Endothelial cell of umbilical vein (primary cell): ENCODE measurements around the gene C16orf74. TPM values are rescaled to one million over a fixed set of nuclear protein-coding genes. Genes with fewer than 3 reads are reported as not detected.

Experiments
- BruUV-seq: library from RNA; stranded (reverse); fragments of 400-500 nt; replicated peaks from 2 replicates; lab custom pipeline; 2021; lab: Mats Ljungman, UMichigan
- CTCF ChIA-PET: fragments of 300-600, 350-600 bp; sonication (Branson Sonifier 250); formaldehyde crosslinking; loops from one replicate; lab custom pipeline; 2021; ENCODE audit warnings: antibody characterized with exemption, inconsistent platforms; lab: Charles Lee
- POLR2A ChIA-PET: fragments of 300-600, 350-600 bp; sonication (Branson Sonifier 250); formaldehyde crosslinking; loops from one replicate; lab custom pipeline; 2021; ENCODE audit warnings: antibody characterized with exemption, inconsistent platforms; lab: Charles Lee
- DNase-seq: peaks from one replicate; pipeline ENCODE4 v3.0.0-alpha.2; 2011; ENCODE audit warnings: low read depth, low spot score
- FAIRE-seq: peaks from 2 replicates; lab custom pipeline; 2011; peaks lifted over from hg19 to GRCh38; lab: Jason Lieb, UNC
- H2AFZ ChIP-seq: 2 replicates; pipeline ENCODE4 v1.6.0; 2012; ENCODE audit warnings: low read depth, low read length, control low read depth, inconsistent platforms
- H3K27ac ChIP-seq: 2 replicates; pipeline ENCODE4 v1.5.1; 2011; ENCODE audit warnings: low read depth, mild to moderate bottlenecking, control low read depth, low read length, moderate library complexity; ENCODE audit not compliant: insufficient read depth
- H3K27me3 ChIP-seq, 2 experiments: 2 replicates each; pipeline versions ENCODE4 v1.6.0 to v1.6.1; 2011; ENCODE audit warnings: low read length in 2 of 2, mixed read lengths in 1 of 2; ENCODE audit not compliant: control insufficient read depth in 2 of 2, insufficient read depth in 2 of 2
- H3K36me3 ChIP-seq, 2 experiments: 2 replicates in 1 of 2; 3 replicates in 1 of 2; pipeline ENCODE4 v1.5.1; 2011; ENCODE audit warnings: low read length in 2 of 2, mild to moderate bottlenecking in 1 of 2, moderate library complexity in 1 of 2; ENCODE audit not compliant: control insufficient read depth in 2 of 2, insufficient read depth in 2 of 2; ENCODE audit errors: extremely low read depth in 1 of 2
- H3K4me1 ChIP-seq: 3 replicates; pipeline ENCODE4 v1.5.1; 2011; ENCODE audit warnings: mild to moderate bottlenecking, low read length; ENCODE audit not compliant: control insufficient read depth, insufficient read depth; ENCODE audit errors: extremely low read depth
- H3K4me2 ChIP-seq: 2 replicates; pipeline ENCODE4 v1.6.1; 2011; ENCODE audit warnings: low read length, control low read depth, mixed read lengths; ENCODE audit not compliant: insufficient read depth
- H3K4me3 ChIP-seq, 3 experiments: fragments of 200-600 bp in 1 of 3; sonication (generic), shearing (Covaris generic) in 1 of 3; replicated peaks in 1 of 3; 2 replicates each; pipeline ENCODE4 v1.5.1; 2011 to 2016; ENCODE audit warnings: control low read depth in 3 of 3, low read length in 3 of 3, mild to moderate bottlenecking in 2 of 3, inconsistent platforms in 1 of 3, low read depth in 1 of 3, moderate library complexity in 1 of 3; ENCODE audit not compliant: insufficient read depth in 1 of 3
- H3K79me2 ChIP-seq: 2 replicates; pipeline ENCODE4 v1.6.0; 2012; ENCODE audit warnings: low read length, inconsistent platforms; ENCODE audit not compliant: control insufficient read depth, insufficient read depth
- H3K9ac ChIP-seq: replicated peaks from 2 replicates; pipeline ENCODE3; 2011; ENCODE audit warnings: low read length, control low read depth; ENCODE audit not compliant: insufficient read depth; ENCODE audit errors: extremely low read depth
- H3K9me1 ChIP-seq: replicated peaks from 3 replicates; pipeline ENCODE4 v1.6.0; 2011; ENCODE audit warnings: mild to moderate bottlenecking, low read length; ENCODE audit not compliant: control insufficient read depth, insufficient read depth; ENCODE audit errors: extremely low read depth
- H3K9me3 ChIP-seq: replicated peaks from 2 replicates; pipeline ENCODE4 v1.5.1; 2012; ENCODE audit warnings: low read length, inconsistent platforms; ENCODE audit not compliant: control insufficient read depth, insufficient read depth
- H4K20me1 ChIP-seq: replicated peaks from 2 replicates; pipeline ENCODE3; 2011; ENCODE audit warnings: mild to moderate bottlenecking, low read length; ENCODE audit not compliant: control insufficient read depth, insufficient read depth; ENCODE audit errors: extremely low read depth
- EZH2 ChIP-seq: IDR thresholded peaks from 2 replicates; pipeline ENCODE4 v1.6.1; 2012; ENCODE audit warnings: borderline replicate concordance, low read depth, mild to moderate bottlenecking, moderate library complexity, low read length, inconsistent platforms; ENCODE audit not compliant: severe bottlenecking
- FOS ChIP-seq: IDR thresholded peaks from 2 replicates; pipeline ENCODE4 v1.6.1; 2011; ENCODE audit warnings: mild to moderate bottlenecking, low read length, moderate library complexity, borderline replicate concordance; ENCODE audit not compliant: insufficient read depth
- GATA2 ChIP-seq: IDR thresholded peaks from 2 replicates; pipeline ENCODE4 v1.7.0; 2011; ENCODE audit warnings: low read depth, mild to moderate bottlenecking, moderate library complexity, mixed read lengths, low read length; ENCODE audit not compliant: insufficient read length, insufficient read depth
- JUN ChIP-seq: IDR thresholded peaks from 2 replicates; pipeline ENCODE4 v1.6.1; 2011; ENCODE audit warnings: borderline replicate concordance, low read depth; ENCODE audit not compliant: insufficient read length, insufficient read depth
- MYC ChIP-seq: IDR thresholded peaks from one replicate; pipeline ENCODE4 v1.6.1; 2011; ENCODE audit warnings: mild to moderate bottlenecking, low read depth, low read length
- POLR2A ChIP-seq: IDR thresholded peaks from 2 replicates; pipeline ENCODE4 v1.6.1; 2012; ENCODE audit warnings: low read depth, mild to moderate bottlenecking, control low read depth, low read length
- POLR2AphosphoS5 ChIP-seq: IDR thresholded peaks from 2 replicates; pipeline ENCODE4 v1.6.1; 2012; ENCODE audit warnings: low read depth, mild to moderate bottlenecking, control low read depth, low read length, moderate library complexity; ENCODE audit not compliant: insufficient read depth
- dilution Hi-C: fragments of 300-500 bp; cut with MboI; formaldehyde crosslinking; loops from one replicate; pipeline ENCODE4 v1.15.0; 2019; ENCODE audit warnings: low sequenced_read_pairs; ENCODE audit not compliant: extremely low pct_ligation_motif_present
- intact Hi-C: fragments of 100-400 bp; cut with micrococcal nuclease; formaldehyde crosslinking; loops from one replicate; pipeline ENCODE4 v1.10.0; 2022
- polyA plus RNA-seq, 4 experiments: library from polyadenylated mRNA; depleted of rRNA in 3 of 4; stranded (reverse) in 3 of 4; unstranded in 1 of 4; fragments of >200 nt; gene quantifications; 2 replicates each; pipeline versions ENCODE4 v1.2.1 to v1.2.3, GENCODE V29; 2011 to 2012; ENCODE audit warnings: missing spikeins in 1 of 4
- total RNA-seq: library from RNA; stranded (reverse); gene quantifications from 2 replicates; pipeline ENCODE4 v1.2.3, GENCODE V29; 2021
- TF ChIP-seq, protein P1 (sequence below): IDR thresholded peaks from 2 replicates; pipeline ENCODE4 v1.6.1; 2011; ENCODE audit not compliant: insufficient read depth, insufficient read length
- TF ChIP-seq, protein P2 (sequence below), 2 donors: IDR thresholded peaks; 1 replicate in 1 of 2; 2 replicates in 1 of 2; pipeline ENCODE4 v1.5.1; 2011; ENCODE audit warnings: low read length in 2 of 2, mild to moderate bottlenecking in 2 of 2, moderate library complexity in 2 of 2, control low read depth in 1 of 2, inconsistent platforms in 1 of 2, low read depth in 1 of 2; ENCODE audit not compliant: insufficient read depth in 1 of 2; ENCODE audit errors: extremely low read depth in 1 of 2

C16orf74 gene
- total and polyA plus RNA-seq, 2 donors (not counting 3 experiments of a cell fraction or from before 2014, with no cell fraction given) = 12.1 to 38.7 TPM

DNA sequence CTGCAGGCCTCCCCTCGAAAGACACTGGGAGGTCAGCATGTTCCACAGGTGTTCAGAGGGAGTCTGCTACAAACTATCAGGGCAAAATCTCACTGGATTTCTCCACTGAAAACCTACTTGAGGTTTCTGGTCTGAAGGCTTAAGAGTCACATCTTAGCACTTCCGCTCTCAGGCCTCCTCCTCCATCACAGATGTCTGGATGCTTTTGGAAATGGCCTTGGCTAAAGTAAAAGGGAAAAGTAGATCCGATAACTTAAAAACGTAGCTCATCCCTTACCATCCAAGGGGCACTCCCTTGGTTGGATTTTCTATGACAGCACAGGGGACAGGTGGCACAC lies 76.5 kb downstream of the C16orf74 start:
- Histone ChIP-seq H3K36me3 (peaks cover 0 to 3% of the 10 kb centered on the region in 2 experiments), H3K4me2 (no peak overlapping the region), H3K9me1 (no peaks in the 10 kb centered on the region), H3K27ac (no peak overlapping the region), H3K27me3 (no peaks in the 10 kb centered on the region), H3K9ac (no peak overlapping the region), H2AFZ (no peak overlapping the region), H3K4me1 (peaks cover 14% of the 10 kb centered on the region), H4K20me1 (no peaks in the 10 kb centered on the region), H3K79me2 (no peaks in the 10 kb centered on the region), H3K9me3 (no peaks in the 10 kb centered on the region), H3K4me3 (no peak overlapping the region)
- CTCF ChIA-PET = interaction anchor here (1.0 to 8.1 kb wide), 6 partner anchors 10 to 59 kb away, joined by 3 to 73 read pairs (median 6); no protein-coding TSS in a partner anchor
- DNase-seq (no peak), FAIRE-seq (no peak)
- dilution Hi-C loops (no loop called here), intact Hi-C loops (loop anchor here (1.0 kb wide), 1 partner anchor 15 kb away; no protein-coding TSS in a partner anchor)
- BruUV-seq = no TSS peak
- POLR2A ChIA-PET = no interaction called here
- TF ChIP-seq GATA2 (peak; percentile 2), MYC (no peak)

DNA sequence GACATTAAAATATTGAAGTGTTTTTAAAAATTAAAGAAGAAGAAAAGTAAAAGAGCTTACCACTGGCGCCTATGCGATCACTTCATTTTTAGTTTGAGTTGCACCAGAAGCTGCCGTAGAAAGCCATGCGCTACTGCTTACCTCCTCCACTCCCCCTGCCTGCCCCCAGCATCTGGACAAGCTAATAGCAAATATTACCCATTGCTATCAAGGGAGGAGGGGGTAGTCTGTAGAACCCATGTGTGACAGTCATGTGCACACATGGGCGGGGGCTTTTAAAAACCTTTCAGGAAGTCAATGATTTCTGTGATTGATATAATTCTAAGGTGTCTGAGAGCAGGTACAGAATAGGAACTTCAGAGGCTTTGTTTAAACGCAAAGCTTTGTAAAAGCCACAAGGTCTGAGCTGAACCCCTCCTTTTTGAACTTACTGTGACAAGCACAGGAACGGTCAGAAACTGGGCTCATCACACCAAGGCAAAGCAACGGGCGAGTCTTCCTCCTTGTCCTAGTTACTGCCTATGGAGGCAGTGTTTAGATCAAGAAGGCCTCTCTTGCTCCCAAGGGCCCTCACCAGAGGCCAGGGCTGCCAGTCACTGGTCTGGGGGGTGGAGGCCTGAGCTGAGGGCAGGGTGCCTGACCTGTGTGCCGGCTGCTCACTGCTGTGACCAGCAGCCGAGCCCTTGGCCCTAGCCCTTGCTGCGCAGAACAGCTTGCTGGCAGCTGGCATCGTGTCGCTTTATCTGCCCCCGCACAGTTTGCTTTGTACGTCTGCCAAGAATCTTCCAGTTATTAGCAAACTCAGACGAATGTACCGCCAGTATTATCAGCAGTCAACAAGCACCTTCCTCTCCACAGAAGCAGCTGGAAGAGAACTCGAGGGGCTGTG lies 77.1 kb downstream of the C16orf74 start:
- Histone ChIP-seq H3K79me2 (no peaks in the 10 kb centered on the region), H3K27ac (no peak overlapping the region), H3K27me3 (no peaks in the 10 kb centered on the region), H3K9ac (no peak overlapping the region), H3K4me3 (no peak overlapping the region), H4K20me1 (no peaks in the 10 kb centered on the region), H3K9me1 (no peaks in the 10 kb centered on the region), H3K36me3 (peaks cover 0 to 3% of the 10 kb centered on the region in 2 experiments), H3K4me1 (peaks cover 14% of the 10 kb centered on the region), H3K9me3 (no peaks in the 10 kb centered on the region), H2AFZ (no peak overlapping the region), H3K4me2 (no peak overlapping the region)
- intact Hi-C loops = loop anchor here (1.0 kb wide), 1 partner anchor 14 kb away; no protein-coding TSS in a partner anchor
- peak; percentile 79 for FAIRE-seq
- DNase-seq = peak; percentile 95
- dilution Hi-C loops = no loop called here
- TF ChIP-seq, protein P1, sequence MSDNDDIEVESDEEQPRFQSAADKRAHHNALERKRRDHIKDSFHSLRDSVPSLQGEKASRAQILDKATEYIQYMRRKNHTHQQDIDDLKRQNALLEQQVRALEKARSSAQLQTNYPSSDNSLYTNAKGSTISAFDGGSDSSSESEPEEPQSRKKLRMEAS = no peak
- TF ChIP-seq FOS (no peak), JUN (no peak), GATA2 (peak; percentile 61), POLR2AphosphoS5 (peak; percentile 53), EZH2 (no peak), POLR2A (peak; percentile 19), MYC (no peak)
- TF ChIP-seq, protein P2, sequence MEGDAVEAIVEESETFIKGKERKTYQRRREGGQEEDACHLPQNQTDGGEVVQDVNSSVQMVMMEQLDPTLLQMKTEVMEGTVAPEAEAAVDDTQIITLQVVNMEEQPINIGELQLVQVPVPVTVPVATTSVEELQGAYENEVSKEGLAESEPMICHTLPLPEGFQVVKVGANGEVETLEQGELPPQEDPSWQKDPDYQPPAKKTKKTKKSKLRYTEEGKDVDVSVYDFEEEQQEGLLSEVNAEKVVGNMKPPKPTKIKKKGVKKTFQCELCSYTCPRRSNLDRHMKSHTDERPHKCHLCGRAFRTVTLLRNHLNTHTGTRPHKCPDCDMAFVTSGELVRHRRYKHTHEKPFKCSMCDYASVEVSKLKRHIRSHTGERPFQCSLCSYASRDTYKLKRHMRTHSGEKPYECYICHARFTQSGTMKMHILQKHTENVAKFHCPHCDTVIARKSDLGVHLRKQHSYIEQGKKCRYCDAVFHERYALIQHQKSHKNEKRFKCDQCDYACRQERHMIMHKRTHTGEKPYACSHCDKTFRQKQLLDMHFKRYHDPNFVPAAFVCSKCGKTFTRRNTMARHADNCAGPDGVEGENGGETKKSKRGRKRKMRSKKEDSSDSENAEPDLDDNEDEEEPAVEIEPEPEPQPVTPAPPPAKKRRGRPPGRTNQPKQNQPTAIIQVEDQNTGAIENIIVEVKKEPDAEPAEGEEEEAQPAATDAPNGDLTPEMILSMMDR (IDR thresholded peaks at IDR 0.05; ENCODE audit: extremely low read depth in 1 of 2, insufficient read depth in 1 of 2, low read depth in 1 of 2, low read length in 2 of 2) = peak in 1 of 2 donors; percentile 0
- ChIA-PET CTCF (interaction anchor here (1.0 to 8.1 kb wide), 7 partner anchors 10 to 58 kb away, joined by 3 to 73 read pairs (median 4); no protein-coding TSS in a partner anchor), POLR2A (no interaction called here)
- BruUV-seq = no TSS peak
